GM21576 (cell line): Measurements from ENCODE around the gene PIBF1.
A peak's percentile ranks its signal among the peaks of the same experiment; 100 is the strongest.
"Not testable (repeated sequence)": the region's sequence is repeated elsewhere in the genome, so short reads cannot be mapped to it uniquely, and the experiment has no call there.

Experiments used
- ATAC-seq: cut with Tn5 transposase; IDR thresholded peaks from one replicate; pipeline ENCODE4 v1.9.1; 2021; ENCODE audit warnings: mild to moderate bottlenecking, moderate library complexity; ENCODE audit not compliant: unreplicated experiment

Gene PIBF1, protein sequence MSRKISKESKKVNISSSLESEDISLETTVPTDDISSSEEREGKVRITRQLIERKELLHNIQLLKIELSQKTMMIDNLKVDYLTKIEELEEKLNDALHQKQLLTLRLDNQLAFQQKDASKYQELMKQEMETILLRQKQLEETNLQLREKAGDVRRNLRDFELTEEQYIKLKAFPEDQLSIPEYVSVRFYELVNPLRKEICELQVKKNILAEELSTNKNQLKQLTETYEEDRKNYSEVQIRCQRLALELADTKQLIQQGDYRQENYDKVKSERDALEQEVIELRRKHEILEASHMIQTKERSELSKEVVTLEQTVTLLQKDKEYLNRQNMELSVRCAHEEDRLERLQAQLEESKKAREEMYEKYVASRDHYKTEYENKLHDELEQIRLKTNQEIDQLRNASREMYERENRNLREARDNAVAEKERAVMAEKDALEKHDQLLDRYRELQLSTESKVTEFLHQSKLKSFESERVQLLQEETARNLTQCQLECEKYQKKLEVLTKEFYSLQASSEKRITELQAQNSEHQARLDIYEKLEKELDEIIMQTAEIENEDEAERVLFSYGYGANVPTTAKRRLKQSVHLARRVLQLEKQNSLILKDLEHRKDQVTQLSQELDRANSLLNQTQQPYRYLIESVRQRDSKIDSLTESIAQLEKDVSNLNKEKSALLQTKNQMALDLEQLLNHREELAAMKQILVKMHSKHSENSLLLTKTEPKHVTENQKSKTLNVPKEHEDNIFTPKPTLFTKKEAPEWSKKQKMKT

DNA sequence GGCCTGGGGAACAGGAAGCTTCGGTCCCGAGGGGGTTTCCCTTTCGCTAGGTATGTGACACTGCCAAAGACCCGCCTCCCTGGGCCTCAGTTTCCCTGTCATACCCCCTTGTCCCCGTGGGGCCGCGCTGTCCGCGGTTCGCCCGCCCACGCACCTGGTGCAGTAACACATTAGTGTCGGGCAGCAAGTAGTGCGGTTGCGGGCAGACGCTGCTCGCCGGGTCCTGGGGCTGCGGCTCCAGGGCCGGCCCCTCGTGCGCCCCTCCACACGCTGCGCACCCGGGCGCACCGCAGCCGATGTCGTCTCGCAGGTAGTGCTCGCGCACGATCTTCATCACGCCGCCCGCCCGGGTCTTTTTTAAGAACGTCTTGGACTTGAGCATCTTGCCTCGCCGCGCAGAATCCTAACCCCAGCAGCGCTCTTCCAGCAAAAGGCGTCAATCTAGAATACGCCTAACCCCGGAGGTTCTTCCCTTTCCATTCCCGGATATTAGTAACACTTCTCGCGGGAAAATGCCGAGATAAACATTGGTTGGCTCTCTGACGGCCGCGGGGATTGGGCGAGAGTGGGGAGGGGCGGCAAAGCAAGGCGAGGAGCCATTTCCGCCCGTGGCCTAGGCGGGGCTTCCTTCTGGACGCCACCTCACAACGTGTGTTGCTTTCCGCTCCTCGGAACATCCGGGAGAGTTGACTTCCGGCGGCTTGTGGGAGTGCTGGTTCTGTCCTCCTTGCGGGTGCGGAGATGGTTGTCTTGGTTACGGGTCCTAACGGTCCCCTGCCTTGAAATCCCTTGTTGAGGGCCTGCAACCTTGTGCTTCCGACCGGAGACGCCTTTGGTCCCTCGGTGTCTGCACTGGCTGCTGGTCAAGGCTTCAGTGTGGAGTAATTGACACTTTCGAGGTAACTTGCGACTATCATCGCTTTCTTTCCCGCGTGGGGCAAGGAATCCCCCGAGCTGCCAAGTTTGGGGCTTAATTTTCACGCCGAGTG, at the start of gene PIBF1, which contains the start of gene DIS3:
Gene PIBF1 (plus strand): TSS at position 683 of the 989 bp plus-strand sequence. CDS start 1,337 bp downstream, outside the sequence.
Gene DIS3 (minus strand): TSS at position 450 of the 989 bp plus-strand sequence. CDS start 68 bp downstream, at position 382.
- peak; percentile 98 for ATAC-seq

DNA sequence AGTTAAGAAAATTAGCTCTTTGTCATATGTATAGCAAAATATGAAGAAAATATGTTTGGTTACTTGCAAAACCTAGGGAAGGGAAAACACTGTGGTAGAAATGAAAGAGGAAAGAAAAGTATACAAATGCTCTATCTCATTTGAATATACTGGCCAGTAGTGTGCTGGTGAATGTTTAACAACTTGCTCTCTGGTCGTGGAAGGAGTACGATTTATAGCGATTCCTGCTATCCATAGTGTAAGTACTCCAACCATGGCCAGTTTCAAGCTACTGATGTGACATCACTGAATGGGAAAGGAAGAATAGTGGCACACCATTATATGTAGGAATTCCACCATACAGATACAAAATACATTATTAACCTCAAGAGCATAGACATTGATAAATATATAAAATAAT, 44.9 kb upstream of the PIBF1 start:
- ATAC-seq: no peak

DNA sequence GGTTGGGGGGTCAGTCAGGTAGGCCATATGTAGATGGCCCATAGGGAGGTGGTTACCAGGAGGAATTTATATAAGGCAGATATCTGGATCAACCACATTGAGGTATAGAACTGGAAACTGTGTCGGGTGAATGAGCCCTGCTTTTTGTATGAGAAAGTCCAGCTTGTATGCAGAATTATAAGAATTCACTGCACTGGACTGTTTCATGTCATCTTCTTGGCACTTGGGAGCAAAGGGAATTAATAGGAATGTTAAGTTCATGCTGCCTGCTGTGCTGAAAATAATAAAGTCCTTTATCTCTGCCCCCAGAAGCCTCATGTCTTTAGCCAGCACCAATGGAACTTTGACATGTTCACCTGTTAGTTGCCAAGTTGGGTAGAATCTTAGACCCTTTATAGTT, 41.9 kb upstream of the PIBF1 start:
- no peak for ATAC-seq

DNA sequence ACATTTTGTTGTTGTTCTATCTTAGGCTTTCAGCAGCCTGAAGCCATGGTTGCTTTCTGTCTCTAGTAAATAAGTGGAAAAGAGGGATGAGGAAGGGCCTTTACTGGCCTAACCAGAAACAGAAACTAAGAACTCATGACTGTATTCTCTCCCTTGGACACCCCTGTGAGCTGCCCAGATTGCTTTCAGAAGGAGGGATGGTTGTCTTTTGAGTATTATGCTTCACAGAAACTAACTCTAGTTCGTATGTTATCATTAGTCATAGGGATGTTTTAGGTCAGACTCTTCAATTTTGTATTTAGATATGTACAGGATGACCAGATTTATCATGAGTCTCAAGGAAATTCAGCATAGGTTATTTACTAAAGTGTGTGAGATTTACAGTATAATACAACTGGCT, 36.7 kb upstream of the PIBF1 start:
- ATAC-seq: no peak

DNA sequence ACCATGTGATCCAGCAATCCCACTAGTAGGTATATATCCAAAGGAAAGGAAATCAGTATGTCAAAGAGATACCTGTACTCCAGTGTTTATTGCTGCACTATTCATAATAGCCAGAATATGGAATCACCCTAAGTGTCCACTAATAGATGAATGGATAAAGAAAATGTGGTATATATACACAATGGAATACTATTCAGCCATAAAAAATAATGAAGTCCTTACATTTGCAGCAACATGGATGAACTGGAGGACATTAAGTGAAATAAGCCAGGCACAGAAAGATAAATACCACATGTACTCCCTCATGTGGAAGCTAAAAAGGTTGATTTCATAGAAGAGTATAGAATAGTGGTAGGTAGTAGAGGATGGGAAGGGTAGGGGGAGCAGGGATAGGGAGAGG, 30.7 kb upstream of the PIBF1 start:
- no peak for ATAC-seq

DNA sequence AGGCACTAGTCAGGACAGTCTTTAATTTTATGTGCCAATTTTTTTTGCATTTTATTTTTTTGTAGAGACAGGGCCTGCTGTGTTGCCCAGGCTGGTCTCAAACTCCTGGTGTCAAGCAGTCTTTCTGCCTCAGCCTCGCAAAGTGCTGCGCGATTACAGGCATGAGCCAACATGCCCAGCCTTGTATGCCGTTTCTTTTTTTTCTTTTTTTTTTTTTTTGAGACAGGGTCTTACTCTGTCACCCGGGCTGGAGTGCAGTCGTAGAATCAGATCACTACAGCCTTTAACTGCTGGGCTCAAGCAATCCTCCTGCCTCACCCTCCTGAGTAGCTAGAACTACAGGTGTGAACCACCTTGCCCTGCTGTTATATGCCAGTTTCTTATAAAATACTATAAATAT, 27.8 kb upstream of the PIBF1 start:
- no peak for ATAC-seq

DNA sequence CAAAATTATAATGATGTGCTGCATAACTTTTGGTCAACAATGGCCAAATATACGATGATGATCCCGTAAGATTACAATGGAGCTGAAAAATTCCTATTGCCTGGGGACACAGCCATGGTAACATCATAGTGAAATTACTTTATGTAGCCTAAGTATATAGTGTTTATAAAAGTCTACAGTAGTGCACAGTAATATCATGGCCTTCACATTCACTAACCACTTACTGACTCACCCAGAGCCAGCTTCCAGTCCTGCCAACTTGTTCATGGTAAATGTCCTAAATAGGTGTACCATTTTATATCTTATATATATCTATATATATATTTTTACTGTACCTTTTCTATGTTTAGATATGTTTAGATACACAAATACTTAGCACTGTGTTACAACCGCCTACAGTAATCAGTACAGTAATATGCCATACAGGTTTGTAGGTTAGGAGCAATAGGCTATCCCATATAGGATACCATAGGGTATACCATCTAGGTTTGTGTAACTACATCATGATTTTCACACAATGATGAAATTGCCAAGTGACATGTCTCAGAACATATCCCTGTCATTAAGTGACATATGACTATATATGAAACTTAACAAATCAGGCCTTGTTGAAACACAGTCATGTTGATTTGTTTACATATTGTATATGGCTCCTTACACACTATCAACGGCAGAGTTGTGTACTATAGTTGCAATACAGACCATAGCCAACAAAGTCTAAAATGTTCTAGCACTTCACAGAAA, 24.0 kb upstream of the PIBF1 start:
- ATAC-seq: no peak

DNA sequence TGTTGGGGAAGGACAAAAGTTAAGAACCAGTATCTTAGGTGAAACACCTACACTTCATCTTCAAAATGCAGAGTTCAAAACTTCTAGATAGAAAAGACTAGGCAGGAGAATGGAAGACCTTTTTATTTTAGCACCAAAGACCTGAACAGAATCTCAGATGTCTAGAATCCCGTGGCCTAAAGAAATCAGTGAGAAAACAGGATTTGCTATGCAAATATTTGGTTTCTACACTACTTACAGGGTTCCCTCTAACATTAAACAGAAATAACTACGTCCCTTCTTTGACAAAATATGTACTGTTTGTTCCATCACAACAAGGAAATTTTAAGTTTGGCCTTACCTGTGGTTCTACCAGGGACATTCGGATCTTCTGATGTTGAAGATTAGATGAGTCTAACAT, 21.7 kb upstream of the PIBF1 start:
- no peak for ATAC-seq

DNA sequence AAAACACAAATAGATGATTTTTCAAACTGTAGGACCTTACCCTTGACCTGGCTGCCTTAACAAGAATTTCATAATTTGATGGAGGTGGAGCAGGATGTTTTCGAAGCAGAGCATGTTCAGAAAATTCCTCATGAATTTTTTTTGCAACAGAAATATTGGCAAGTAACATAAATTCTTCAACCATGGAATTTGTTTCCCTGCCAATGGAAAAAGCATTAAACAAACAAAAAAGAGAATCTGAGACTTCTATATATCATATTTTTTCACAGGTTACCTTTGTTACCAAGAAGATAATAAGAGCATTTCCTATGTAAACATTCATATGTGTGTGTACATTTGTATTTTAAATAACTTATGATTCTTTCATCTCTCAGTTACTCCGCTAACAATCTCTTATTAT, 18.5 kb upstream of the PIBF1 start:
- no peak for ATAC-seq

DNA sequence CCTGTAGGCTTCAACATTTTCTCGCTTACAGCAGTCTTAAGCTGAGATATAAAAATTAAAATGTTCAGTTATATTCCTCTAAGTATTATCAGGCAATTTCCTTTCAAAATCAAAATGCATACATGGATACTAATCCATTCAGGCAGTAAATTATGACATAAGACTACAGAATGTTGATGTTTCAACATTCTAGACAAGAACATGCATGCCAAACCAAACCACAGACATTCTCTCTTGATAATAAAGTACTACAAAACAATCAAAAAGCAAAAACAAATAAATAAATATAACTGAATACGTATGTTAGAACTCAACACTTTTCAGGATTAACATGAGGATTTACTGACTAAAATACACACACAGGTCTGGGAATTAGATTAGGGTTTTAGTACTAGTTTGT, 7.9 kb upstream of the PIBF1 start:
- no peak for ATAC-seq

DNA sequence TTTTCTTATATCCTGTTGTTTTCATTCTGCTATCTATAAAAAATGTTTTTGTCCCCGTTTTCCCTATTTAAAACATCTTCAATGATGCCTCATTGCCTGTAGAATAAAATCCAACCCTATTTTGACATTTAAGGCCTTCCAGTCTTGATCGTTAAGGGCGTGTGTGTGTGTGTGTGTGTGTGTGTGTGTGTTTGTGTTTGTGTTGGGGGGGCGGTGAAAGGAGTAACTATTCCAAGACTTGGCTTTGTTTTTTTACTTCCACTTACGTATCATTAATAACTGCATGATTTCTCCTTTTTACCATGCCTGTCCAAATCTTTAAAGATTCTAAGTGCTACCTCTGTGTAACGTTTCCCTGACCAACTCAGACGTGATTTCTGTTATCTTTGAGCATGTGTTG, 784 bp downstream of the PIBF1 start:
- ATAC-seq: no peak

DNA sequence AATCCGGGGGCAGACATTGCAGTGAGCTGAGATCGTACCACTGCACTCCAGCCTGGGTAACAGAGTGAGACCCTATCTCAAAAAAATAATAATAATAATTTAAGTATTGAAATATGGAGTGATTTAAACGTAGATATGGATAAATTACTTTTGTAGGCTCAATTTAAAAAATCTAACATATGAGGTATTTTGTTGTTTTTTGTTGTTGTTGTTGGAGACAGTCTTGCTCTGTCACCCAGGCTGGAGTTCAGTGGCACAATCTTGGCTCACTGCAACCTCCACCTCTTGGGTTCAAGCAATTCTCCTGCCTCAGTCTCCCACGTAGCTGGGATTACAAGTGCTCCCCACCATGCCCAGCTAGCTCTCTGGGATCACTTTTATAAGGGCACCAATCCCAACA, 2.7 kb downstream of the PIBF1 start:
- ATAC-seq: not testable (repeated sequence)

DNA sequence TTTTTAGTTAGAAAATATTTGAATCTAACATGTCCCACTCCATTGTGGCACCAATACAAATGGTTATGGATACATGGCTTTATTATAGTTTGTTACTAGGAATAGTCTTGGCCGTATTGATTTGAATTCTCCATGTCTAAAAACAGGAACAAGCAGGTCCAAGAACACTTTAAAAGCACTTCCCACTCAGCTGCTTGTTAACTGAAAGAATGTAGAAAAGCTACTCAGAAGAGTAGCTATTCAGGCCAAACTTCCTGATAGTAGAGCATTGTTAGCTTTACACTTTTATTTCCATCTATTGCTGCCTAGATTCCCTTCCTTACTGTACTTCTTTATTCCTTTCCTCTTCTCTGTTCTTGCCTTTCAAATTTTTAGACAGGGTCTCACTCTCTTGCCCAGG, 6.9 kb downstream of the PIBF1 start:
- ATAC-seq: no peak

DNA sequence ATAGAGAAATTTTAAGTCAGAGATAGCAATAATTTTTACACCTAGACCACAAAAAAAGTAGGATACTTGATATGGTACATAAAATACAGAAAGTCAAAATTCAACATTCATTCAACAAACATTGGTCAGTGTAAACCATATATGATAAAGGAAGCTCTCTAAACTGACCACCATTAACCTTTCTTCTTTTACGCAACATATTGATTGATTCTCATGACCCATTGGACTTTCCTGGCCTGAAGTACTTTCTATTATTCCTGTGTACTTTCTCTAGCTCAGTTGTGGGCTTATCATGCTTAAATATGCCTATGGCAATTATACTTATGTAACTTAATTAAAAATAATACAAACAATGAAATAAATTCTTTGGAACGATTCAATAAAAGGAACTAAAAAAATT, 10.7 kb downstream of the PIBF1 start:
- no peak for ATAC-seq

DNA sequence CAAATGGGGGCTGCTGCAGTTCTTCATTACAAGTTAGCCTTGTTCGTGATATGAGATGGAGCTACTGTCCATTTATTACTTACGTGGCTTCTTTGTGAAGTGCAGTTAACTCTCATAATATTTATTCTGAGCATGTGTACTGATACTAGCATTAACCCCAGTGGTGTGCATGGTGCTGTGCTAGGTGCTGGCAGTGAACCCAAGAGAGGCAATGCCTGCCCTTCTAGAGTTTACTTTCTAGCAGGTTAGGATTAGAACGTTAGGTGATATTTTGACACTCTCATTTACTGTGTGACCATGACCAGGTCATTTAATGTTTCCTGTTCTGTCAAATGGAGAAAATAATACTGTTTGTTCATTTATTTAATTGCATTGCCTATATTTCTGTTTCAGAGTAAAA, 16.9 kb downstream of the PIBF1 start:
- no peak for ATAC-seq

DNA sequence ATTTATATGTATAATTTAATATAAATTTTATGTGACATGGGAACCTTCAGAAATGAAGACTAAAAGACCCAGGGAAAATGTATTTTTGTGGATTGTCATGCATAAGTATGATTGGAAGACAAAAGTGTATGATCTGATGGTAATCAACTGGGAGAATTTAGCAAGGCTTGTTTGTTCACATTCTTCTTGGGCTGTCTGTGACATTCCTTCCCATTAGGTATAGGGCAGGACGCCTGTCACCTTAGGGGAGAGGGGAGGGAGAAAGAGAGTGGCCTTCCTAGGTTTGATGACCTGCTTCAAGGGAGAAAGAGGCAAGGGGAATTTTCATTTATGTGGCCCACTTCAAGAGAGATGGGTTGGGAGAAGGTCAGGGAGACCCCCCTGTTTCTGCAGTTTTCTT, 22.4 kb downstream of the PIBF1 start:
- no peak for ATAC-seq

DNA sequence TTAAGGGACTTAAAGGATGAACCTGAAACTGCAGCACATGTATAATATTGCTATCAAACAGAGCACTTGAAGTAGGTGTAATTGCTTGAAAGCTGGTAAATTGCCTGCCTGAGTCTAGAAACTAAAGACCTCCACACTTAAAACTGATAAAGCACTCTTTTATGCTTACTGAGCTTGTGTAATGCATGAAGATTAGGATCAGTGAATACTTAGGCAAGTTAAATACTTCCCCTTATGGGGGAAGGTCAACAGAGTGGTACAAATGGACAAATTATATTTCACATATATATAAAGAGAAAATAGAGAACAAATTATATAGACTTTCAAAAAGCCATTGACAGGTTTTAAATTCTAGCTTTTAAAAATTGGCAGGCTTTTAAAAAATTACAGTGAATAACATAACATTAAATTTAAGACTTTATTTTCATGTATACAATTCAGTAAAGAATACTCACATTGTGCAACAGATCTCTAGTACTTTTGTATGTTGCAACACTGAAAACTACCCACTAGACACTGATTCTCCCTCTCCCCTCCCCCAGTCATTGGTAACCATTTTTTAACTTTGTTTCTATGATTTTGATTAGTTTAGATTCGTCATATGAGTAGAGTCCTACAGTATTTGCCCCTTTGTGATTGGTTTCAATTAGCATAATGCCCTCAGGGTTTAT, 23.9 kb downstream of the PIBF1 start:
- ATAC-seq: no peak

DNA sequence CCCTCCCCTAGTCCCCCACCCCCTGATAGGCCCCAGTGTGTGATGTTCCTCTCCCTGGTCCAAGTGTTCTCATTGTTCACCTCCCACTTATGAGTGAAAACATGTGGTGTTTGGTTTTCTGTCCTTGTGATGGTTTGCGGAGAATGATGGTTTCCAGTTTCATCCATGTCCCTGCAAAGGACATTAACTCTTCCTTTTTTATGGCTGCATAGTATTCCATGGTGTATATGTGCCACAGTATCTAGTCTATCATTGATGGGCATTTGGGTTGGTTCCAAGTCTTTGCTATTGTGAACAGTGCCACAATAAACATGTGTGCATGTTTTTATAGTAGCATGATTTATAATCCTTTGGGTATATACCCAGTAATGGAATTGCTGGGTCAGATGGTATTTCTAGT, 24.6 kb downstream of the PIBF1 start:
- ATAC-seq: not testable (repeated sequence)

DNA sequence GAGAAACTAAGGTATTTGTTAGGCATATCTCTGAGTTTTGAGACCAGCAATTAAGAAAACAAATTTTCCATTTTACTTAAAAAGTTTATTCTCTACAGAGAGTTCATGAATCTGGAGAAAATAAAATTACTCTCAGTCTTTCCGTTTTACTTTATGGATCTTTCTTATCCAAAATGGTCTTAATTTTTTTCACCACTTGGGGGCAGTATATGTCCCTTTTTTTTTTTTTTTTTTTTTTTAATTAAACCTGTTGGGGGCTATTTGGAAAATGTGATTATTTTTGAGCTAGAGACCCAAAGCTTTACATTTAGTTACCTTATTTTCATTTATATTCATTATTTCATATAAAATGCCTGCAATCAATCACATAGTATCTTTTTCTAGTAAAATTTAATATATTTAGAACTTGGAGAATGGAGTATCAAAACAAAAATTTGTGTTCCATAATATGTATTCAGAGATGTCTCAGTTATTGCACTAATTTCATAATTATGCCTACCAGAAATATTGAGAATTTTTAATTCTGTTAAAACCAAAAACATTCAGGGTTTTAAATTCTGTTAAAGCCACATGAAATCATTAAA, 27.1 kb downstream of the PIBF1 start:
- no peak for ATAC-seq
